Astrocyte of the cerebellum (primary cell): Measurements from ENCODE around the gene HJURP.
A peak's percentile ranks its signal among the peaks of the same experiment; 100 is the strongest.

Source experiments
- DNase-seq: peaks from one replicate; pipeline ENCODE4 v3.0.0-alpha.2; 2011; ENCODE audit warnings: low read depth
- H3K4me3 ChIP-seq: 2 replicates; pipeline ENCODE4 v1.5.1; 2011; ENCODE audit warnings: mild to moderate bottlenecking, low read depth, low read length, moderate library complexity
- in situ Hi-C: cut with HindIII; loops from 2 replicates; pipeline ENCODE4 v1.10.0; 2017; ENCODE audit warnings: low sequenced_read_pairs
- TF ChIP-seq, protein P1 (sequence below): IDR thresholded peaks from 2 replicates; pipeline ENCODE4 v1.5.1; 2012; ENCODE audit warnings: low read length, low read depth, moderate library complexity, mild to moderate bottlenecking; ENCODE audit errors: missing control alignments

Gene HJURP

DNA sequence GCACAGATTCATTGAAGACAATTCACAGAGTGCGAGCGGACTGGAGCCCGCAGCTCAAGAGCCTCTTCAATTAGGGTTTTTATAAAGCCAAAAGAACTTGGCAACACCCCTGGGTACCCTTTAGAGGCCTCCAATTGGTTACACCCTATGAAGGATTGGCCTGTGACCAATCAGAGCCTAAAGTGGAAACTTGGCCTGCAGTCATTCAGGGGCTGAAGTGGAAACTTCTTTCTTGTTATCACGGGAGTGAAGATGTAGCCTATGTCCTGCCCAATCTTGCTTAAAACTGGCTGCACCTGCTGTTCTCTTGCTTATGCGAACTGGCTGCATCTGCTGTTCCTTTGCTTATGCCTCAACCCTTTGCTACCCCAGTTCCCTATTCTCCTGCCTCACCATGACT lies 1.8 kb upstream of the HJURP start:
- TF ChIP-seq, protein P1, sequence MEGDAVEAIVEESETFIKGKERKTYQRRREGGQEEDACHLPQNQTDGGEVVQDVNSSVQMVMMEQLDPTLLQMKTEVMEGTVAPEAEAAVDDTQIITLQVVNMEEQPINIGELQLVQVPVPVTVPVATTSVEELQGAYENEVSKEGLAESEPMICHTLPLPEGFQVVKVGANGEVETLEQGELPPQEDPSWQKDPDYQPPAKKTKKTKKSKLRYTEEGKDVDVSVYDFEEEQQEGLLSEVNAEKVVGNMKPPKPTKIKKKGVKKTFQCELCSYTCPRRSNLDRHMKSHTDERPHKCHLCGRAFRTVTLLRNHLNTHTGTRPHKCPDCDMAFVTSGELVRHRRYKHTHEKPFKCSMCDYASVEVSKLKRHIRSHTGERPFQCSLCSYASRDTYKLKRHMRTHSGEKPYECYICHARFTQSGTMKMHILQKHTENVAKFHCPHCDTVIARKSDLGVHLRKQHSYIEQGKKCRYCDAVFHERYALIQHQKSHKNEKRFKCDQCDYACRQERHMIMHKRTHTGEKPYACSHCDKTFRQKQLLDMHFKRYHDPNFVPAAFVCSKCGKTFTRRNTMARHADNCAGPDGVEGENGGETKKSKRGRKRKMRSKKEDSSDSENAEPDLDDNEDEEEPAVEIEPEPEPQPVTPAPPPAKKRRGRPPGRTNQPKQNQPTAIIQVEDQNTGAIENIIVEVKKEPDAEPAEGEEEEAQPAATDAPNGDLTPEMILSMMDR = no peak
- H3K4me3 ChIP-seq = no peak overlapping the region
- in situ Hi-C loops = no loop called here
- no peak for DNase-seq

- in situ Hi-C loops = no loop called here
- H3K4me3 ChIP-seq = no peak overlapping the region
- no peak for DNase-seq
- TF ChIP-seq, protein P1 = no peak
Observed at GRCh38 chr2:233855345-233855744, 1.0 kb upstream of the HJURP start.

- H3K4me3 ChIP-seq = peak overlapping the region; percentile 95
- in situ Hi-C loops = no loop called here
- no peak for DNase-seq
- TF ChIP-seq, protein P1 = no peak
Observed at GRCh38 chr2:233853883-233854240, 473 bp downstream of the HJURP start.

DNA sequence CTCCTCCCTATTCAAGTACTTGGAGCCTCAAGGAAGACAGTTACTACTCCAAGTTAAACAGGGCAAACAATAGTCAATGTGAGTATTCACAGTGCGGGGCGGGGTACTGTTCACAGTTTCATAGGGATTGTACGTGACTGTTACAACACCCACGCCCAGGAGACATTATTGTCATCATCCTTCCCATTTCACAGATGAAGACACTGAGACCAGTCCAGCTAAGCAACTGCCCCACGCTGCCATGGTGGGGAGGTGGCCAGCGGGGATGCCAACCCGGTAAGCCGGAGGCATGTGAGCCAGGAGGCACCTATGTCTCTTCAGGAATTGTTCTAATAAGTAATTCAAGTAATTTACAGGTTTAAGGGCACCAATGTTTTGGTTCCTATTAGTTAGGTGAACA lies 982 bp downstream of the HJURP start:
- TF ChIP-seq, protein P1 = no peak
- DNase-seq = no peak
- peak overlapping the region; percentile 95 for H3K4me3 ChIP-seq
- in situ Hi-C loops = no loop called here

GRCh38 chr2:233852056-233852455 lies 2.3 kb downstream of the HJURP start:
- TF ChIP-seq, protein P1 = no peak
- in situ Hi-C loops = no loop called here
- no peak for DNase-seq
- no peak overlapping the region for H3K4me3 ChIP-seq

GRCh38 chr2:233851169-233851568 lies 3.2 kb downstream of the HJURP start:
- no peak for DNase-seq
- TF ChIP-seq, protein P1 = no peak
- in situ Hi-C loops = no loop called here
- H3K4me3 ChIP-seq = no peak overlapping the region

- TF ChIP-seq, protein P1 = no peak
- in situ Hi-C loops = no loop called here
Observed at GRCh38 chr2:233850745-233851144, 3.6 kb downstream of the HJURP start.

More at GRCh38 chr2:233850745-233851144, 3.6 kb downstream of the HJURP start:
- H3K4me3 ChIP-seq = no peak overlapping the region
- DNase-seq = no peak
